SK-N-SH treated with all-trans-retinoic acid at 6 μM for 48 hours (cell line): ENCODE measurements around the gene SMAP1.
A peak's percentile ranks its signal among the peaks of the same experiment; 100 is the strongest.
"Not testable (repeated sequence)": the region's sequence is repeated elsewhere in the genome, so short reads cannot be mapped to it uniquely, and the experiment has no call there.

Experiments used
- ATAC-seq: fragments of 200-7000 bp; cut with Tn5 transposase; 3 replicates; pipeline ENCODE4 v1.9.1; 2020; ENCODE audit warnings: mild to moderate bottlenecking, moderate library complexity
- ARNTL ChIP-seq: fragments of 450-650 bp; formaldehyde crosslinking; IDR thresholded peaks from 2 replicates; pipeline ENCODE4 v1.5.0; 2020; ENCODE audit warnings: low read depth, mild to moderate bottlenecking, moderate library complexity, borderline replicate concordance
- BACH2 ChIP-seq: fragments of 250-450 bp; sonication (Bioruptor Pico); IDR thresholded peaks from 2 replicates; pipeline ENCODE4 v1.9.0; 2021; ENCODE audit warnings: mild to moderate bottlenecking, borderline replicate concordance
- CREB5 ChIP-seq: fragments of 250-450 bp; sonication (Bioruptor Pico); IDR thresholded peaks from 2 replicates; pipeline ENCODE4 v1.5.1; 2020; ENCODE audit warnings: low read depth, mild to moderate bottlenecking, moderate library complexity
- CSDC2 ChIP-seq: fragments of 250-450 bp; sonication (Bioruptor Pico); IDR thresholded peaks from 2 replicates; pipeline ENCODE4 v1.5.0; 2020; ENCODE audit warnings: mild to moderate bottlenecking, moderate library complexity
- ESRRG ChIP-seq: fragments of 250-450 bp; sonication (Bioruptor Pico); IDR thresholded peaks from 2 replicates; pipeline ENCODE4 v1.6.1; 2021; ENCODE audit warnings: mild to moderate bottlenecking
- GLIS3 ChIP-seq: fragments of 250-450 bp; sonication (Bioruptor Pico); IDR thresholded peaks from 2 replicates; pipeline ENCODE4 v1.5.0; 2020; ENCODE audit warnings: mild to moderate bottlenecking, moderate library complexity
- ISL1 ChIP-seq: fragments of 250-450 bp; sonication (Bioruptor Pico); IDR thresholded peaks from 2 replicates; pipeline ENCODE4 v2.1.2; 2022; ENCODE audit warnings: mild to moderate bottlenecking, moderate library complexity
- OSR1 ChIP-seq: fragments of 250-450 bp; sonication (Bioruptor Pico); IDR thresholded peaks from 2 replicates; pipeline ENCODE4 v1.8.0; 2022; ENCODE audit warnings: moderate library complexity, mild to moderate bottlenecking, inconsistent platforms
- PATZ1 ChIP-seq: fragments of 250-450 bp; sonication (Bioruptor Pico); IDR thresholded peaks from 2 replicates; pipeline ENCODE4 v1.8.0; 2020; ENCODE audit warnings: mild to moderate bottlenecking, moderate library complexity, borderline replicate concordance
- POU6F1 ChIP-seq: fragments of 250-450 bp; sonication (Bioruptor Pico); IDR thresholded peaks from 2 replicates; pipeline ENCODE4 v1.8.0; 2021; ENCODE audit warnings: low read depth, mild to moderate bottlenecking, moderate library complexity, borderline replicate concordance
- SNAI2 ChIP-seq: fragments of 250-450 bp; sonication (Bioruptor Pico); IDR thresholded peaks from 2 replicates; pipeline ENCODE4 v1.5.0; 2020; ENCODE audit warnings: mild to moderate bottlenecking, moderate library complexity
- TOX ChIP-seq: fragments of 250-450 bp; sonication (Bioruptor Pico); IDR thresholded peaks from 2 replicates; pipeline ENCODE4 v1.8.0; 2021; ENCODE audit warnings: mild to moderate bottlenecking, moderate library complexity, borderline replicate concordance
- ZC3H10 ChIP-seq: fragments of 250-450 bp; sonication (Bioruptor Pico); IDR thresholded peaks from 2 replicates; pipeline ENCODE4 v1.5.1; 2021; ENCODE audit warnings: mild to moderate bottlenecking, moderate library complexity
- ZFP3 ChIP-seq: fragments of 250-450 bp; sonication (Bioruptor Pico); IDR thresholded peaks from 2 replicates; pipeline ENCODE4 v1.5.0; 2020; ENCODE audit warnings: mild to moderate bottlenecking, moderate library complexity
- ZNF565 ChIP-seq: fragments of 450-650 bp; formaldehyde crosslinking; conservative IDR thresholded peaks from 2 replicates; pipeline ENCODE4 v1.5.0; 2020; ENCODE audit warnings: low read depth, mild to moderate bottlenecking, moderate library complexity

SMAP1 gene

DNA sequence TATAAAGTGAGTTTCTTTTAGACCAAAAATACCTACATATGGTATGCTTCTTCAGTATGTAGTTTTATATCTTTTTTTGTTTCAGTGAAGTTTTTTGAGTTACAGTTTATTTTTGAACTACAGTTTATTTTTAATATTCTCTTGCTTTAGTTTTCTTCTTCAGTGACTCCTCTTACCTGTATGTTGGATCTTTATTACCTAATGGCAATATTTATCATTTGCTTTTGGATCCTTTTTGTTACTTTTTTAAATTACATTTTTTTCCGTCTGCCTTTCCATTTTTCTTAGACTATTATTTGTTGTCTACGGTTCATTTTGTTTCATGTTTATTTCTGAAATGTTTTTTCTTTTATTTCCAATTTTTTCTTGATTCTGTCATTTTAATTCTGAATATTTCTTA is 71.9 kb downstream of the SMAP1 start:
- TF ChIP-seq PATZ1 (CRISPR knock-in tag) (no peak), TOX (CRISPR knock-in tag) (no peak), ZFP3 (CRISPR knock-in tag) (no peak), POU6F1 (CRISPR knock-in tag) (no peak), CSDC2 (CRISPR knock-in tag) (no peak), ARNTL (CRISPR knock-in tag) (no peak)
- no peak for ATAC-seq

DNA sequence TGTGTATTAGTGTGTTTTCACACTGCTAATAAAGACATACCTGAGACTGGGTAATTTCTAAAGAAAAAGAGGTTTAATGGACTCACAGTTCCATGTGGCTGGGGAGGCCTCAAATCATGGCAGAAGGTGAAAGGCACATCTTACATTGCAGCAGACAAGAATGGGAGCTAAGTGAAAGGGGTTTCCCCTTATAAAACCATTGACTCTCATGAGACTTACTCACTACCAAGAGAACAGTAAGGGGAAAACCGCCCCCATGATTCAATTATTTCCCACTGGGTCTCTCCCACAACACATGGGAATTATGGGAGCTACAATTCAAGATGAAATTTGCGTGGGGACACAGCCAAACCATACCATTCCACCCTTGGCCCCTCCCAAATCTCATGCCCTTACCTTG is 73.1 kb downstream of the SMAP1 start:
- not testable (repeated sequence) for ATAC-seq

DNA sequence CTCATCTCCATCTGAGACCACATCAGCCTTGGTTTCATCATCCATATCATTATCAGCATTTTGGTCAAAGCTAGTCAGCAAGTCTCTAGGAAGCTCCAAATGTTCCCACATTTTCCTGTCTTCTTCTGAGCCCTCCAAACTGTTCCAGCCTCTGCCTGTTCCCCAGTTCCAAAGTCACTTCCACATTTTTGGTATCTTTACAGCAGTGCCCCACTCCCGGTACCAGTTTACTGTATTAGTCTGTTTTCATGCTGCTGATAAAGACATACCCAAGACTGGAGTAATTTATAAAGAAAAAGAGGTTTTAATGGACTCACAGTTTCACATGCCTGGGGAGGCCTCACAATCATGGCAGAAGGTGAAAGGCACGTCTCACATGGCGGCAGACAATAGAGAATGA is 74.8 kb downstream of the SMAP1 start:
- not testable (repeated sequence) for ATAC-seq

DNA sequence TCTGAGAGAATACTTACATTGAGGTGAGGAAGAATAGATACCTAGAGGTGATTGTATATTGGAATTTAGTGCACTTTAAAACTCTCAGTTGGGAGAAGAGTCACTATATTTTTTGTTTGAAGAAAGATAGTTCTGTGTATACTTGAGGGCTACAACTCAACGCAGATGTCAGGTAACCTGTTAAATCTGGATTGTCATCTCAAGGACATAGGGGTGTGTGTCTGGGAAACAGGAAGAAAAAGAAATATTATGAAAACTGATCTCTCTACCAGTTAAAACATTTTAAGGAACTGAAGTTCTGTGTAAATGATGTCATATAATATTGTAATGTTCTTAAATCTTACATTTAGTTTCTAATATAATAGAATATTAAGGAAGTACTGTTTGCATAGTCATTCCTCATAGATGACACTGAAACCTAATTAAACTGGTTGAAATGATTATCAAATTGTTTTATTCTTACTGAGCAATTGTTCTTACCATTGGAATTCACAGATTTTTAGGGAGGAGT is 86.2 kb downstream of the SMAP1 start:
- ATAC-seq, result no peak
- TF ChIP-seq POU6F1 (CRISPR knock-in tag) (no peak), GLIS3 (no peak), CREB5 (CRISPR knock-in tag) (0 out of 2 replicates have a peak, but pooled peaks have one; percentile 12)

DNA sequence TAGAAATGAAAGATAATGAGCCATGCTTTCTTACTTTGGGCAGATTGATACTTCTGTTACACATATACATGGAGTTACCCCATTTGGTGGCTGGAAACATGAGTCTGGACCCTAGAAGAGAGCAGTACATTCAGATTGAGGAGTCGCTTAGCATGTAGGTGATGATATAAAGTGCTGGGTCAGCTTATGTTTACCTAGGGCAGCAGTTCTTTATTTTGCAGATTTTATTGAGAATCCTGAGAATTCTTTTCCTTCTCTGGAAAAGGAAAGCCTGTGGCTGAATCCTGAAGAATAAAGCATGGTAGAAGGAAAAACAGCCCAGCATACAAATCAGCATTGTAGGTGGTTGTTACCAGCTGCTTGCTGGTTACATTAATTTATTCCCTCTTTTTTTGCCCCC is 91.2 kb downstream of the SMAP1 start:
- no peak for ATAC-seq

More for the DNA sequence above, 91.2 kb downstream of the SMAP1 start:
- TF ChIP-seq OSR1 (no peak), GLIS3 (no peak), CSDC2 (CRISPR knock-in tag) (no peak), POU6F1 (CRISPR knock-in tag) (no peak), SNAI2 (CRISPR knock-in tag) (no peak), PATZ1 (CRISPR knock-in tag) (no peak), BACH2 (CRISPR knock-in tag) (no peak), ZNF565 (no peak), ISL1 (CRISPR knock-in tag) (no peak), ZFP3 (CRISPR knock-in tag) (no peak), ESRRG (CRISPR knock-in tag) (no peak), ZC3H10 (CRISPR knock-in tag) (no peak)
- TF ChIP-seq, all 23 proteins: peak for 0
